Hepatic stellate cell (primary cell): ENCODE data around the gene MTRR.
A peak's percentile ranks its signal among the peaks of the same experiment; 100 is the strongest.

Experiments
- DNase-seq: peaks from one replicate; pipeline ENCODE4 v3.0.0; 2011; ENCODE audit warnings: low spot score

Gene MTRR

GRCh38 chr5:7868773-7869473 lies at the start of gene MTRR, which contains the start of gene FASTKD3:
MTRR (plus strand) TSS chr5:7869148; CDS start chr5:7870795, 1,647 bp downstream.
FASTKD3 (minus strand) TSS chr5:7869031; CDS start chr5:7868083, 948 bp downstream.
- DNase-seq = peak; percentile 97

- DNase-seq = no peak
Measured at GRCh38 chr5:7822449-7822848, 46.5 kb upstream of the MTRR start.

DNA sequence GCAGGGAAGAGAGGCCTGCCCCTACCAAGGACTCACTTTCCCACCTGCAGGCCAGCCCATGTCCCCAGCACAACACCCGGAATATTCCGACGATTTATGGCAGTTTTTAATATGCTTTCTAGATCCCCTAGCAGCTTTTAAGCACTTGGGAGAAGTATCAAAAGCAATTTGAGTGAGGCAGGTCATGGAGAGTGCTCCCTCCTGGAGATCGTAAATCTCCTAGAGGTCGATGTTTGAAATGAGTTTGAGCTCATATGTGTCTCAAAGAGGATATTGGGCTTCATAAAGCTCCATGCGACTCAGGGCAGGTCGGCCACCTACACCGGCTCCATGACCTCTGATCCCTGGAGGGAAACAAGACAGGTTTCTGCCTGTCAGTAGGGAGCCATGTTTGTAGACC lies 45.4 kb upstream of the MTRR start:
- no peak for DNase-seq

GRCh38 chr5:7824995-7825394 lies 44.0 kb upstream of the MTRR start:
- no peak for DNase-seq

GRCh38 chr5:7825630-7826029 lies 43.3 kb upstream of the MTRR start:
- no peak for DNase-seq

DNA sequence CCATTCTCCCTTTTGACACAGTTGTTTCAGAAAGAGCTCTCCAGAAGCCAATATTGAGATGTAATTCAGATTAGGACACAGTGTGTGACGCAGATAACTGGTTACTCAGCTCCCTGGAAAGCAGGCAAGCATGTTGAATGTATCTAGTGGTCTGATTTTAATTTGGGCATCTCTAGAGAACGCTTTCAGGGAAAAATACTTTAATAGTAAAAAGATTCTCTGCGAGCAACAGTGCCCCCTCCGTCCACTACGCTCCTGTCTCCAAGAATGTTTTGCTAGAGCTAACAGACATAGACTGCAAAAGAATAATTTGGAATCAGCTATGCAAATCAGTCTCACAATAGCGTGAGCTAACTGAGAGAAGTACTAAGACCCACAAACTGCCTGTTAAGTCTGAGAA lies 41.3 kb upstream of the MTRR start:
- DNase-seq = no peak

- DNase-seq = no peak
Measured at GRCh38 chr5:7828269-7828668, 40.7 kb upstream of the MTRR start.

DNA sequence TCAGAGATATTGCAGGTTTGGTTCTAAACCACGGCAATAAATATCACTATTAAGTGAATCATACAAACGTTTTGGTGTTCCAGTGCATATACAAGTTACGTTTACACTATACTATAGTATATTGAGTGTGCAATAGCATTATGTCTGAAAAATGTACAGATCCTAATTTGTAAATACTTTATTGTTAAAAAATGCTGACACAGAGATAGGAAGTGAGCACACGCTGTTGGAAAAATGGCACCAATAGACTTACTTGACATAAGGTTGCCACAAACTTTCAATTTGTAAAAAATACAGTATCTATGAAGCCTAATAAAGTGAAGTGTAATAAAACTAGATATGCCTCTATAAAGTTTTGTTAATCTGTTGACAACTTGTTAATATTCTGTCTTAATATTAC lies 34.0 kb upstream of the MTRR start:
- no peak for DNase-seq

GRCh38 chr5:7837403-7837802 lies 31.5 kb upstream of the MTRR start:
- DNase-seq = no peak

DNA sequence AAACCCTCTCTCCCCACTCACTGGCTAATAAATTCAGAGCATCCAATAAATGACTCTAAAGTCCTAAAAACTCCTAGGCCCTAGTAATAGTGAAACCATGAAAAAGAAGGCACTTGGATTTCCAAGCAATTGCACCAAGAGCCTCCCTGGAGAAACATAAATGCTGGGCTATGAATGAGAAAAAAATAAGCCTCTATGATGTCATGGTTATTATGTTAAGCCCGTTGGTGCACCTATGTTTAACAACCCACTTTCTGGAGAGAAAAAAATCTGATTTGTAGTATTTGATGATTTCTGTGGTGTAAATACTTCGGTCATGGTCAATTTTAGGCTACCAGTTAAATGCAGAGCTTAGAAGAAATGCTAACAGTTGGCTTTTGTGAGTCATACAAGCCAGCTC lies 26.4 kb upstream of the MTRR start:
- no peak for DNase-seq

DNA sequence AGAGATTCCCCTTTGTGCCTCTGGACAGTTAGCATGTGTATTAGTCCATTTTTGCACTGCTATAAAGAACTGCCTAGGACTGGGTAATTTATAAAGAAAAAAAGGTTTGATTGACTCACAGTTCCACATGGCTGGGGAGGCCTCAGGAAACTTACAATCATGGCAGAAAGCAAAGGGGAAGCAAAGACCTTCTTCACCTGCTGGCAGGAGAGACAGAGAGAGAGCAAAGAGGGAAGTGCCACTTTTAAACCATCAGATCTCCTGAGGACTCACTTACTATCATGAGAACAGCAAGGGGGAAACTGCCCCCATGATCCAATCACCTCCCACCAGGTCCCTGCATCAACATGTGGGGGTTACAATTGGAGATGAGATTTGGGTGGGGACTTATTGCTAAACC lies 24.0 kb upstream of the MTRR start:
- no peak for DNase-seq

- DNase-seq = no peak
Measured at GRCh38 chr5:7845557-7845956, 23.4 kb upstream of the MTRR start.

DNA sequence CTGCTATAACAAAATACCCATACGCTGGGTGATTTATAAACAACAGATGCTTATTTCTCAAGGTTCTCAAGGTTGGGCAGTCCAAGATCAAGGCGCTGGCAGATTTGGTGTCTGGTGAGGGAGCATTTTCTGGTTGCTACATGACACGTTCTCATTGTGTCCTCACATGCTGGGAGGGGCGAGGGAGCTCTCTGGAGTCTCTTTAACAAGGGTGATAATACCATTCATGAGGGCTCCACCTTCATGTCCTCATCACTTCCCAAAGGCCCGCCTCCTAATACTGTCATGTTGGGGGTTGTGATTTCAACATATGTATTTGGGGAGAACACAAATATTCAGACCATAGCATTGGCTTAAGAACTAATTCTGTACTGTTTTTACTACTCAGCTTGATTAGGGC lies 22.6 kb upstream of the MTRR start:
- no peak for DNase-seq

- no peak for DNase-seq
Measured at GRCh38 chr5:7848296-7848695, 20.7 kb upstream of the MTRR start.

DNA sequence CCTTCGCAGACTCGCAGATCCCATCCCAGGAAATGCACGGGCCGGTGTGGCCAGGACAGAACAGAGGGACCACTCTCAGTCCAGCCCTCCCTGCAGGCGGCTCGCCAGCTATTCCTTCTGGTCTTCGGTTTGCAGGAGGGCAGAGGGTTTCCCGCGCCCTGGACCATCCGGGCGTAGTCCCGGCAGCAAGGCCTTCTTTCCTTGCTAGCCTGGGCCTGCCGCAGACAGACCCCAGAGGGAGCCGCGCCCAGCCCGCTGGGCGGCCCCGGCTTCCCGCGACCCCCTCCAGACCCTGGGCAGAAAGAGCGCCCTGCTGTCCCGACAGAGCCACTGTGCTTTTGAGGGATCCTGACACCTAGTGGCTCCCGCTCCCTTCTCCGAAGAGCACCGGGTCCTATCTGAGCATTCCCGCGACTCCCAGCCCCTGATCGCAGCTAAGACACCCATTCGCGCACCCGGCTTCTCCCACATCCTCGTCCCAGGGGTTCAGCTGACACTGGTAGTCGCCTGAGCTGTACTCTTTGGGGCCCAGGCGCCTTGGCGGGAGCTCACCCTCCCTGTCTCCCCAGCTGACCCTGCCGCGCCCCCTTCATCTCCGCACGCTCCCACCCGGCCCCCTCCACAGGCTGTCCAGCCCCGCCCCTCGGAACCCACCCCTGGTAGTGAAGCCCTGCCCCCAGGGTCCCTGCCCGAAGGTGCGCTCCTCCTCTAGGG lies 19.1 kb upstream of the MTRR start:
- peak; percentile 36 for DNase-seq

DNA sequence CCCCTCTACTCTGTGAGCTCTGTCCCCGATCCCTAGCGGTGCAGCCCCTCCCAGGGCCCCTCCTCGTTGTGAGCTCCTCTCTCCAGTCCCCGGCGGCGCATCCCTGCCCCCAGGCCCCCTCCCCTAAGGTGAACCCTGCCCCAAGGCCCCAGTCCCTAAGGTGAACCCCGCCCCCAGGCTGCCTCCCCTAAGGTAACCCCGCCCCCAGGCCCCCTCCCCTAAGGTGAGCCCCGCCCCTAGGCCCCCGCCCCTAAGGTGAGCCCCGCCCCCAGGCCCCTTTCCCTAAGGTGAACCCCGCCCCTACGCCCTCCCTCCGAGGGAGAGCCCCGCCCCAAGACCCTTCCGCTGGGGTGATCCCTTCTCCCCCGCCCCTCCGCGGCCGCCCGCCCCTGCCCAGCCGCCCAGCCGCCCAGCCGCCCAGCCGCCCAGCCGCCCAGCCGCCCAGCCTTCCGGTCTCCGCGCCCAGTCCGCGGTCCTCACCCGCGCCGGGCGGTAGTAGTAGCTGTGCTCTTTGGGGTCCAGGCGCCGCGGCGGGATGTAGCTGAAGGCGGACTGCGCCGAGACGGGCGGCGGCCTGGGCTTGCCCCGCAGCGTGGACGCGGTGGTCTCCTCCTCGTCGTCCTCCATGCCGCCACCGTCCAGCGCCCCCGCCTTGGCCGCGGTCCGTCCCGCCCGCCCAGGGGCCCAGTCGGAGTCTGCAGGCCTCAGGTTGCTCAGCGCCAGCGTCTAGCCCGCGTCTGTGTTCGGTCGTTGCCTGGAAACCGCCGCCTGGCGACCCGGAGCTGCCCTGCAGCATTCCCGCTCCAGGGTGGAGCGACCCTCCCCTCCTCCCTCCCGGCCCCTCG lies 18.3 kb upstream of the MTRR start, which contains the start of gene CFAP90:
CFAP90 (minus strand) TSS at position 739 of the 845 bp plus-strand sequence; CDS start at position 627, 112 bp downstream.
- DNase-seq = no peak

DNA sequence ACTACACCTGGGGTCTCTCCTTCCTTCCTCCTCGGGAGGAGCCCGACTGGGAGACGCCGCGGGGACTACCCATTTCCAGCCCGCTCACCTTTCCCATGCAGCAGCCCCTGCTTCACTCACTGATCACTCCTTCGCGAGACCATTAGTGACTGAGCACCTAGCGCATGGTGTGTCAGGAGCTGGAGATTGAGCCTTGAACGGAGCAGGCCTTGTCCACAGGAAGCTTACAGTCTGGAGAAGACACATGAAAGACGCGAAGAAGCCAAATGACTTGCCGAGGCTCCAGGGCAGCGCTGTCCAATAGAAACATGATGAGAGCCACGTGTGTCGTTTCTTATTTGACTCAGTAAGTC lies 17.7 kb upstream of the MTRR start:
- DNase-seq = no peak

DNA sequence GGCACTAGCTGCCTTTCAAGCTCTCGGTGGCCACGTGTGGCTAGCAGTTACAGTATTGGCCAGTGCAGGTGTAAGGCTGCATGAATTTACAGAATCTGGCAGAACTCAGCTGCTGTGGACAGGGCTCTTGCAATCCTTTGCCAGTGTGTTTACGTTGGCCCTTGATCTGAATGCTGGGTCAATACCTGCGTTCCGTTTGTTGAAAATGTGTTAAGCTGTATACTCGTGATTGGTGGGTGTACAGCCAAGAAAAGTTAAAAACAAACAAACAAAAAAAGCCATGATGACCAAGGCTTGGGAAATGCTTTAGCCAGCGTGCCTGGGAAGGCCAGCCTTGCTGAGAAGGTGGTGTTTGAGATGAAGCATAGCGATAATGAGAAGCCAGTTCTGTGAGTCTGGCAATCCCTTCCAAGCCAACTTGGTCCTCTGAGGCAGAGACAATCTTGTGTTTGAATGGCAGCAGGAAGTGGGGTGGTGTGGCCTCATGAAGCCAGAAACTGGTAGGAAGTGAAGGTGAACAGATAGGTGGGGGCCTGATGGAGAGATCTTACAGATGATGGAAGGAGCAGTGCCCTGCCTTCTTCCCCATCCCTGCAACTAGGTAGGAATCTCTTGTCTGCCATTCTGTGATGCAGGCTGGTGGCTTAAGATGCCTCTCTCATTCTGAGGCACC lies 17.2 kb upstream of the MTRR start:
- no peak for DNase-seq

GRCh38 chr5:7852542-7852941 lies 16.4 kb upstream of the MTRR start:
- no peak for DNase-seq

GRCh38 chr5:7852988-7853387 lies 16.0 kb upstream of the MTRR start:
- no peak for DNase-seq

DNA sequence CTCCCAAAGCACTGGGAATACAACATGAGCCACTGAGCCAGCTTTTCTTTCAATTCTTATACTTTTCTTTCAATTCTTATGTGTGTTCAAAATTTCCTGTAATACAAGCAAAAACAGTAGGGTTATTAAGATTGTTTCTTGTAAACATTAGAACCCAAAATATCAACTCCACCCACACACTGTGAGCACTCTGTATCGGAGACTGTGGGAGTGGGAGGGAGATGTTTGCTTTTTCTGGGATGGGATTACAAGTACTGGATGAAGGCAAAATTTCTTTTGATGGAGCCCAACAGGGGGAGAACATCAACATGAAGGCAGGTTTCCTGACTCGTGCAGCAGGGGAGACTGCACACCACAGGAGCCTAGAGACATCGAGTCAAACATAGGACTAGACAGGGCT lies 13.3 kb upstream of the MTRR start:
- no peak for DNase-seq

GRCh38 chr5:7856855-7857254 lies 12.1 kb upstream of the MTRR start:
- DNase-seq = no peak
